ENCODE data around the gene FAM90A26. TPM values are rescaled to one million over a fixed set of nuclear protein-coding genes. Genes with fewer than 3 reads are reported as not detected.
"Not testable (repeated sequence)": the region's sequence is repeated elsewhere in the genome, so short reads cannot be mapped to it uniquely, and the experiment has no call there.

Gene FAM90A26
- total RNA-seq, 1 experiment from 2014 or later, result not detected

- BruUV-seq (replicated peaks), result no TSS peak
- intact Hi-C loops (cut with micrococcal nuclease), result no loop called here
Measured at GRCh38 chr4:9146967-9147366, 23.2 kb upstream of the FAM90A26 start.

GRCh38 chr4:9147368-9147767 lies 22.8 kb upstream of the FAM90A26 start:
- H3K4me3 ChIP-seq (replicated peaks in 1 of 2; ENCODE audit: low read depth in 1 of 2, low read length in 2 of 2); H3K27me3 ChIP-seq (ENCODE audit: insufficient read depth, low read length); H3K36me3 ChIP-seq (ENCODE audit: control insufficient read depth in 1 of 2, insufficient read depth in 2 of 2, low read length in 2 of 2); H3K79me2 ChIP-seq (ENCODE audit: insufficient read depth, low read length); H3K4me1 ChIP-seq (ENCODE audit: control insufficient read depth in 1 of 2, insufficient read depth in 2 of 2, low read length in 2 of 2); POLR2A ChIA-PET; H3K9ac ChIP-seq (ENCODE audit: low read length); H3K9me2 ChIP-seq (ENCODE audit: insufficient read depth); H3K27ac ChIP-seq (ENCODE audit: low read depth, low read length); BruUV-seq (replicated peaks); DNase-seq (ENCODE audit: low read depth, low spot score); H3K4me2 ChIP-seq (ENCODE audit: low read length); CTCF ChIA-PET; H2AFZ ChIP-seq (ENCODE audit: low read depth, low read length, poor library complexity, severe bottlenecking); intact Hi-C loops (cut with micrococcal nuclease); ATAC-seq; H4K20me1 ChIP-seq (ENCODE audit: insufficient read depth); H3K9me3 ChIP-seq (ENCODE audit: control insufficient read depth in 1 of 2, insufficient read depth in 1 of 2, low read depth in 1 of 2, low read length in 2 of 2); RAD21 ChIA-PET (ENCODE audit: low non-redundant PET in 1 of 2, low total read pairs in 2 of 2, uncharacterized antibody in 2 of 2, unreplicated experiment in 2 of 2): not testable (repeated sequence)

More at GRCh38 chr4:9146967-9147366, 23.2 kb upstream of the FAM90A26 start:
- Histone ChIP-seq H3K4me3 (replicated peaks in 1 of 2; ENCODE audit: low read depth in 1 of 2, low read length in 2 of 2) (no peak overlapping the region), H2AFZ (ENCODE audit: low read depth, low read length, poor library complexity, severe bottlenecking) (no peak overlapping the region), H3K27me3 (ENCODE audit: insufficient read depth, low read length) (no peaks in the 10 kb centered on the region), H3K9ac (ENCODE audit: low read length) (no peak overlapping the region), H3K9me3 (ENCODE audit: control insufficient read depth in 1 of 2, insufficient read depth in 1 of 2, low read depth in 1 of 2, low read length in 2 of 2) (no peaks in the 10 kb centered on the region), H3K27ac (ENCODE audit: low read depth, low read length) (no peak overlapping the region), H3K4me1 (ENCODE audit: control insufficient read depth in 1 of 2, insufficient read depth in 2 of 2, low read length in 2 of 2) (peaks cover 0 to 4% of the 10 kb centered on the region in 2 experiments; a peak in 1 of 4 replicates), H3K9me2 (ENCODE audit: insufficient read depth) (no peaks in the 10 kb centered on the region), H3K79me2 (ENCODE audit: insufficient read depth, low read length) (no peaks in the 10 kb centered on the region), H4K20me1 (ENCODE audit: insufficient read depth) (no peaks in the 10 kb centered on the region), H3K36me3 (ENCODE audit: control insufficient read depth in 1 of 2, insufficient read depth in 2 of 2, low read length in 2 of 2) (no peaks in the 10 kb centered on the region), H3K4me2 (ENCODE audit: low read length) (no peak overlapping the region)
- RAD21 ChIA-PET (ENCODE audit: low non-redundant PET in 1 of 2, low total read pairs in 2 of 2, uncharacterized antibody in 2 of 2, unreplicated experiment in 2 of 2), result no interaction called here
- no peak for DNase-seq (ENCODE audit: low read depth, low spot score)
- CTCF ChIA-PET, result no interaction called here
- TF ChIP-seq RAD21 (IDR thresholded peaks at IDR 0.05; ENCODE audit: low read depth), result no peak
- TF ChIP-seq ATF3 (IDR thresholded peaks at IDR 0.05), result no peak
- TF ChIP-seq TCF7L2 (IDR thresholded peaks at IDR 0.05; ENCODE audit: borderline replicate concordance, extremely low read depth, insufficient read depth, insufficient read length), result no peak
- no peak for TF ChIP-seq EZH2 (IDR thresholded peaks at IDR 0.05)
- no peak for TF ChIP-seq JUND (IDR thresholded peaks at IDR 0.05)
- POLR2A ChIA-PET, result no interaction called here
- no peak for ATAC-seq

Measured in HCT116 (cell line).